ENCODE data around the gene SCAF4.

Gene SCAF4

GRCh38 chr21:31732597-31733550, 956 bp upstream of the SCAF4 start:
- CTCF ChIA-PET: interaction anchor here (1.0 to 1.5 kb wide), 4 partner anchors 9 to 22 kb away, joined by 3 read pairs; no protein-coding TSS in a partner anchor
- DNase-seq (ENCODE audit: extremely low spot score): no peak
- POLR2A ChIA-PET: no interaction called here
- no peak for TF ChIP-seq CTCF (IDR thresholded peaks at IDR 0.05; ENCODE audit: control extremely low read depth, extremely low read depth, low read depth, missing control alignments)

DNA sequence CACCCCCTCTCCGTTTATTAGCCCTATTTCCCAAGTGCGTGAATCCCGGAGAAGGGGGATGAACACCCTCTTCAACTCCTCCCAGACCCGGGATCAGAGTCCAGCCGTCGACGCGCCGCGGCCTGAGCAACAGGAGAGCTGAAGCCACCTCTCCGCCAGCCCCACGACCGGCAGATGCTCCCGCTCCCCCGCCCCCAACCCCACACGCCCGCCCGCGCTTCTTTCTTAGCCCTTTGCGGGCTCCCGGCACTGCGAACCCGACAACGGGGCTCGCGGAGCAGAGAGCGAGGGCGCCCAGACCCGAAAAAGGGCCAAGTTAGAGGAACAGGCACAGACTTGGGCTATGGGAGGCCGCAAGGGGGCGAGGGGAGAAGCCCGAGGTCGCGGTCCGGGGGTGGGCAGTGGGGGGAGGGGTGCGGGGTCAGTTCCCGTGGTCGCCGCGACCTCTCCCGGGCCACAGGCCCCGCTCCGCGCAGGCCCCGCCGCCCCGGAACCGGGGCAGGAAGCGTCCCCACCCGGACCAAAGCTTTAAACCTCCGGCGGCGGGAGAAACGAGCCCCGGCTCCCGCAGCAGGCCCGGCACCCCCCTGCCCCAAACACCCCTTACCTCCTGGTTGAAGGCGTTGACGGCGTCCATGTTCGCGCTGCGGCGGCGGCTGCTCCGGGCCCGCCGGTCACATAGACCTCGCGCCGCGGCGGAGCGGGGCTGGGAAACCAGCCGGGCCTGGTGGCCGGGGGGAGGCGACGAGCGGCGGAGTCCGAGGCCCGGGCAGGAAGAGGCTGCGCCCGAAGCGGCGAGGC, 662 bp downstream of the SCAF4 start:
- DNase-seq (ENCODE audit: extremely low spot score): peak; percentile 59
- ChIA-PET CTCF (interaction anchor here (1.0 kb wide), 1 partner anchor 9 kb away, joined by 3 read pairs; no protein-coding TSS in a partner anchor), POLR2A (no interaction called here)
- TF ChIP-seq CTCF (IDR thresholded peaks at IDR 0.05; ENCODE audit: control extremely low read depth, extremely low read depth, low read depth, missing control alignments): peak; percentile 24

- CTCF ChIA-PET: no interaction called here
- no peak for DNase-seq (ENCODE audit: extremely low spot score)
- POLR2A ChIA-PET: no interaction called here
- no peak for TF ChIP-seq CTCF (IDR thresholded peaks at IDR 0.05; ENCODE audit: control extremely low read depth, extremely low read depth, low read depth, missing control alignments)
Observed at GRCh38 chr21:31730712-31731055, 1.2 kb downstream of the SCAF4 start.

GRCh38 chr21:31729622-31730343, 2.1 kb downstream of the SCAF4 start:
- no peak for DNase-seq (ENCODE audit: extremely low spot score)
- ChIA-PET POLR2A (no interaction called here), CTCF (no interaction called here)
- no peak for TF ChIP-seq CTCF (IDR thresholded peaks at IDR 0.05; ENCODE audit: control extremely low read depth, extremely low read depth, low read depth, missing control alignments)

- ChIA-PET POLR2A (no interaction called here), CTCF (no interaction called here)
- DNase-seq (ENCODE audit: extremely low spot score): no peak
- TF ChIP-seq CTCF (IDR thresholded peaks at IDR 0.05; ENCODE audit: control extremely low read depth, extremely low read depth, low read depth, missing control alignments): no peak
Observed at GRCh38 chr21:31728952-31729351, 3.0 kb downstream of the SCAF4 start.

DNA sequence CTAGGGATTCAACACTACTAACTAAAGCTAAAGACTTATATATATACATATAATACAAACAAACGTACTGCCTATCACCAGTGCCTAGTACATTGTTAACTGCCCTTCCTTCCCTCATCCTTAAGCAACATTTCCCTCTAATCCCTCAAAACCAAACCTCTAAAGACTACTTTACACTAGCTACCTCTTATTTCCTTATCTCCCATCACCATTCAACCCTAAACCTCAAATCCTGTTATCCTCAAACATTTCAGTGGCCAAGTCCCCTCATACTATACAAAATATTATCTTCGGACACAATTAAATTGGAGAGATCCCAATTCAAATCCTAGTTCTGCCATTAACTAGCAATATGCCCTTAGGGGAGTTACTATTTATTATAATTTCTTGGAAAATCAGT, 3.7 kb downstream of the SCAF4 start:
- TF ChIP-seq CTCF (IDR thresholded peaks at IDR 0.05; ENCODE audit: control extremely low read depth, extremely low read depth, low read depth, missing control alignments): no peak
- no peak for DNase-seq (ENCODE audit: extremely low spot score)

More for the DNA sequence above, 3.7 kb downstream of the SCAF4 start:
- CTCF ChIA-PET: interaction anchor here (0.8 kb wide), 1 partner anchor 13 kb away, joined by 3 read pairs; no protein-coding TSS in a partner anchor
- POLR2A ChIA-PET: no interaction called here
